Measurements from ENCODE around the gene SYMPK.

The SYMPK gene

GRCh38 chr19:45827459-45828093 is 35.4 kb downstream of the SYMPK start:
- Mint-ChIP-seq H3K27me3 (no peaks in the 10 kb centered on the region), H3K27ac (no peak overlapping the region), H3K9me3 (no peaks in the 10 kb centered on the region), H3K4me1 (ENCODE audit: low read depth) (no peaks in the 10 kb centered on the region), H3K36me3 (ENCODE audit: low read depth) (peaks cover 97% of the 10 kb centered on the region), H3K4me3 (no peak overlapping the region)
- no peak for DNase-seq

GRCh38 chr19:45826934-45827333 is 36.0 kb downstream of the SYMPK start:
- peaks cover 97% of the 10 kb centered on the region for H3K36me3 Mint-ChIP-seq (ENCODE audit: low read depth)

GRCh38 chr19:45825917-45826893 is 36.7 kb downstream of the SYMPK start:
- no peak for DNase-seq
- Mint-ChIP-seq H3K27me3 (no peaks in the 10 kb centered on the region), H3K4me3 (no peak overlapping the region), H3K27ac (no peak overlapping the region), H3K36me3 (ENCODE audit: low read depth) (peaks cover 97% of the 10 kb centered on the region), H3K4me1 (ENCODE audit: low read depth) (no peaks in the 10 kb centered on the region), H3K9me3 (no peaks in the 10 kb centered on the region)

More at GRCh38 chr19:45826934-45827333, 36.0 kb downstream of the SYMPK start:
- Mint-ChIP-seq H3K9me3 (no peaks in the 10 kb centered on the region), H3K4me3 (no peak overlapping the region), H3K4me1 (ENCODE audit: low read depth) (no peaks in the 10 kb centered on the region), H3K27ac (no peak overlapping the region), H3K27me3 (no peaks in the 10 kb centered on the region)
- no peak for DNase-seq

GRCh38 chr19:45825263-45825605 is 37.7 kb downstream of the SYMPK start:
- Mint-ChIP-seq H3K27ac (no peak overlapping the region), H3K4me1 (ENCODE audit: low read depth) (no peaks in the 10 kb centered on the region), H3K36me3 (ENCODE audit: low read depth) (peaks cover 98% of the 10 kb centered on the region), H3K27me3 (no peaks in the 10 kb centered on the region), H3K4me3 (no peak overlapping the region), H3K9me3 (no peaks in the 10 kb centered on the region)
- no peak for DNase-seq

- no peaks in the 10 kb centered on the region for H3K4me1 Mint-ChIP-seq (ENCODE audit: low read depth)
- no peaks in the 10 kb centered on the region for H3K27me3 Mint-ChIP-seq
- H3K4me3 Mint-ChIP-seq, result no peak overlapping the region
- DNase-seq, result no peak
- no peak overlapping the region for H3K27ac Mint-ChIP-seq
- H3K36me3 Mint-ChIP-seq (ENCODE audit: low read depth), result peaks cover 98% of the 10 kb centered on the region
- no peaks in the 10 kb centered on the region for H3K9me3 Mint-ChIP-seq
Measured at GRCh38 chr19:45824531-45825262, 38.2 kb downstream of the SYMPK start.

GRCh38 chr19:45824041-45824471 is 38.9 kb downstream of the SYMPK start:
- Mint-ChIP-seq H3K27ac (peak overlapping the region; percentile 13), H3K4me1 (ENCODE audit: low read depth) (no peaks in the 10 kb centered on the region), H3K36me3 (ENCODE audit: low read depth) (peaks cover 98% of the 10 kb centered on the region)

GRCh38 chr19:45823182-45823581 is 39.8 kb downstream of the SYMPK start:
- Mint-ChIP-seq H3K36me3 (ENCODE audit: low read depth) (peaks cover 92% of the 10 kb centered on the region), H3K27me3 (no peaks in the 10 kb centered on the region), H3K9me3 (no peaks in the 10 kb centered on the region), H3K4me1 (ENCODE audit: low read depth) (no peaks in the 10 kb centered on the region), H3K4me3 (no peak overlapping the region), H3K27ac (no peak overlapping the region)
- no peak for DNase-seq

More at GRCh38 chr19:45824041-45824471, 38.9 kb downstream of the SYMPK start:
- DNase-seq, result no peak
- Mint-ChIP-seq H3K4me3 (no peak overlapping the region), H3K9me3 (no peaks in the 10 kb centered on the region), H3K27me3 (no peaks in the 10 kb centered on the region)

GRCh38 chr19:45822716-45823115 is 40.2 kb downstream of the SYMPK start:
- Mint-ChIP-seq H3K4me3 (no peak overlapping the region), H3K9me3 (no peaks in the 10 kb centered on the region), H3K27me3 (no peaks in the 10 kb centered on the region), H3K27ac (no peak overlapping the region), H3K4me1 (ENCODE audit: low read depth) (no peaks in the 10 kb centered on the region), H3K36me3 (ENCODE audit: low read depth) (peaks cover 87% of the 10 kb centered on the region)
- no peak for DNase-seq

GRCh38 chr19:45821570-45821969 is 41.4 kb downstream of the SYMPK start:
- H3K27ac Mint-ChIP-seq, result peak overlapping the region; percentile 11
- peaks cover 2% of the 10 kb centered on the region for H3K4me1 Mint-ChIP-seq (ENCODE audit: low read depth)
- DNase-seq, result no peak
- H3K27me3 Mint-ChIP-seq, result no peaks in the 10 kb centered on the region
- H3K4me3 Mint-ChIP-seq, result no peak overlapping the region
- H3K36me3 Mint-ChIP-seq (ENCODE audit: low read depth), result peaks cover 78% of the 10 kb centered on the region
- H3K9me3 Mint-ChIP-seq, result no peaks in the 10 kb centered on the region

- H3K9me3 Mint-ChIP-seq, result no peaks in the 10 kb centered on the region
- H3K4me1 Mint-ChIP-seq (ENCODE audit: low read depth), result peaks cover 2% of the 10 kb centered on the region
- peaks cover 76% of the 10 kb centered on the region for H3K36me3 Mint-ChIP-seq (ENCODE audit: low read depth)
- H3K27ac Mint-ChIP-seq, result peak overlapping the region; percentile 11
- H3K4me3 Mint-ChIP-seq, result no peak overlapping the region
- no peak for DNase-seq
- H3K27me3 Mint-ChIP-seq, result no peaks in the 10 kb centered on the region
Measured at GRCh38 chr19:45821103-45821521, 41.8 kb downstream of the SYMPK start.

- Mint-ChIP-seq H3K27ac (no peak overlapping the region), H3K4me3 (no peak overlapping the region), H3K9me3 (no peaks in the 10 kb centered on the region), H3K27me3 (peaks cover 2% of the 10 kb centered on the region), H3K4me1 (ENCODE audit: low read depth) (peaks cover 3% of the 10 kb centered on the region), H3K36me3 (ENCODE audit: low read depth) (peaks cover 72% of the 10 kb centered on the region)
- DNase-seq, result no peak
Measured at GRCh38 chr19:45820413-45821102, 42.4 kb downstream of the SYMPK start.

- peaks cover 4% of the 10 kb centered on the region for H3K27me3 Mint-ChIP-seq
- H3K9me3 Mint-ChIP-seq, result no peaks in the 10 kb centered on the region
Measured at GRCh38 chr19:45819769-45820168, 43.2 kb downstream of the SYMPK start.

GRCh38 chr19:45817725-45818301 is 45.1 kb downstream of the SYMPK start:
- Mint-ChIP-seq H3K27ac (no peak overlapping the region), H3K9me3 (no peaks in the 10 kb centered on the region), H3K4me1 (ENCODE audit: low read depth) (peaks cover 5% of the 10 kb centered on the region), H3K4me3 (no peak overlapping the region), H3K36me3 (ENCODE audit: low read depth) (peaks cover 45% of the 10 kb centered on the region), H3K27me3 (peaks cover 19% of the 10 kb centered on the region)
- DNase-seq, result no peak

More at GRCh38 chr19:45819769-45820168, 43.2 kb downstream of the SYMPK start:
- H3K36me3 Mint-ChIP-seq (ENCODE audit: low read depth), result peaks cover 64% of the 10 kb centered on the region
- H3K27ac Mint-ChIP-seq, result no peak overlapping the region
- H3K4me3 Mint-ChIP-seq, result no peak overlapping the region
- DNase-seq, result no peak
- peaks cover 5% of the 10 kb centered on the region for H3K4me1 Mint-ChIP-seq (ENCODE audit: low read depth)

Measured in activated T-cell treated with anti-CD3 and anti-CD28 coated beads, Interleukin-2, amount 50 U/mL, for 24 hours (primary cell).